ENCODE data around the gene FRAT1.
"Not testable (repeated sequence)": the region's sequence is repeated elsewhere in the genome, so short reads cannot be mapped to it uniquely, and the experiment has no call there.

Gene FRAT1

GRCh38 chr10:97318772-97319651 lies at the start of gene FRAT1:
Gene FRAT1 (plus strand): TSS chr10:97319271. CDS start chr10:97319454, 183 bp downstream.
- peak; percentile 74 for DNase-seq

GRCh38 chr10:97270523-97271154 lies 48.4 kb upstream of the FRAT1 start:
- DNase-seq, result no peak

- DNase-seq, result no peak
These were observed 45.4 kb upstream of the FRAT1 start for GRCh38 chr10:97273700-97274099.

- DNase-seq, result no peak
These were observed 44.2 kb upstream of the FRAT1 start for GRCh38 chr10:97274828-97275227.

GRCh38 chr10:97277551-97277950 lies 41.5 kb upstream of the FRAT1 start:
- DNase-seq, result no peak

GRCh38 chr10:97278491-97278989 lies 40.5 kb upstream of the FRAT1 start:
- DNase-seq, result no peak

GRCh38 chr10:97279121-97279815 lies 39.8 kb upstream of the FRAT1 start:
- no peak for DNase-seq

- no peak for DNase-seq
These were observed 38.3 kb upstream of the FRAT1 start for GRCh38 chr10:97280783-97281182.

GRCh38 chr10:97290076-97290475 lies 29.0 kb upstream of the FRAT1 start:
- not testable (repeated sequence) for DNase-seq

- DNase-seq, result not testable (repeated sequence)
These were observed 28.3 kb upstream of the FRAT1 start for GRCh38 chr10:97290576-97291356.

- DNase-seq, result peak; percentile 54
These were observed 27.5 kb upstream of the FRAT1 start for GRCh38 chr10:97291357-97292096.

GRCh38 chr10:97292097-97292861 lies 26.8 kb upstream of the FRAT1 start, which contains the start of gene ARHGAP19:
Gene ARHGAP19 (minus strand): TSS chr10:97292637. CDS start chr10:97292627, 10 bp downstream.
- peak; percentile 90 for DNase-seq

GRCh38 chr10:97292862-97293198 lies 26.2 kb upstream of the FRAT1 start:
- DNase-seq, result no peak

GRCh38 chr10:97297556-97298222 lies 21.4 kb upstream of the FRAT1 start:
- DNase-seq, result no peak

GRCh38 chr10:97298223-97298571 lies 20.9 kb upstream of the FRAT1 start:
- no peak for DNase-seq

- no peak for DNase-seq
These were observed 18.1 kb upstream of the FRAT1 start for GRCh38 chr10:97300980-97301379.

- no peak for DNase-seq
These were observed 16.8 kb upstream of the FRAT1 start for GRCh38 chr10:97302088-97302791.

GRCh38 chr10:97307441-97307840 lies 11.6 kb upstream of the FRAT1 start:
- no peak for DNase-seq

GRCh38 chr10:97307866-97308780 lies 10.9 kb upstream of the FRAT1 start:
- DNase-seq, result no peak

Measured in KG1 (cell line).